Measurements from ENCODE around the gene FAAP100.

FAAP100 gene

DNA sequence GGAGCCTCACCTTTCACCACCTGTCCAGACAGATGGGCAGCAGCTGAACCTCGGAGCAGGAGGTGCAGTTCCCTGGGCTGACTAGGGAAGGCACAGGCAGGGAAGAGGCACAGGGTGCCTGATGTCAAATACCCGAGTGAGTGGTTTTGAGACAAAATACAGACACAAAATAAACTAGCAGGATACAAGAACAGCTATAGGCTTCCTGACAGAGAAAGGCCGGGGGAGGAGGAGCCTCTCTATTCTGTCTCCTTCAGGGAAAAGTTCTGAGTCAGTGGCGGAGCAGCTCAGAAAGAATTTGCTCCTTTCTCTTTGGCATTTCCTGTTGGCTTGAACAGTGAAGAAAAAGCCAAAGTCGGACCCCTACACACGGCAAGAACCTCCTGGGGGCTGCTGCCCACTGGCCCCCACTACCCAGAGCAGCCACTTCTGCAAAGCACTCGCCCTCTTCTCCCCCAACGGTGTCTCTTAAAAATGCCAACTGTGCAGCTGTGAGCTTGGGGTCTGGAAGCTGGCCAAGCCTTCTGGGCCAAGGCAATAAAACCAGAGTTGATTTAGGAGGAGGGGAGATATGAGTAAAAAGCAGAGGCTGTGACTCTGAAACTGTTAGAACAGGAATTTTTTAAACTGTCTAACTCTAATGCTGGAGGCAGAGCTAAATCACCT, 14.4 kb upstream of the FAAP100 start:
- H3K4me3 Mint-ChIP-seq = no peak overlapping the region
- peaks cover 9% of the 10 kb centered on the region for H3K36me3 Mint-ChIP-seq
- no peaks in the 10 kb centered on the region for H3K4me1 Mint-ChIP-seq
- no peaks in the 10 kb centered on the region for H3K27me3 Mint-ChIP-seq
- H3K9me3 Mint-ChIP-seq = no peaks in the 10 kb centered on the region
- no peak overlapping the region for H3K27ac Mint-ChIP-seq

DNA sequence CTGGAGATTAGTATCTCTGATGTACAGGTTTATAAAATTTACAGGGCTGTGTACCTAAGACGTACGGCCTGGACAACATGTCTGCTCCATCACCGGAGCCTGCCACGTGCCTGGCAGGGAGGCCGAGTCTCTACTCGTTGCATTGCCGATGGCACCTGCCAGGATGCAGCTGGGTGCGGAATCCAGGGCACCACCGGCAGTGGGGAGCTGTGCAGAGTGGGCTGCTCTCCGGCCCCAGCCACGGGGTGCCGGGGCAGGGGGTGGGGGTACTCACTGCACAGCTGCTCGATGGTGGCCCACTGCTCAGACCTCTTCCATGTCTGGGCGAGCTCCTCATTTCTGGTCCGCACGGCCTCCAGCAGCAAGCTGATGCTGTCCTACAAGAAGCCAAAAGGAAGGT, 13.1 kb upstream of the FAAP100 start:
- H3K36me3 Mint-ChIP-seq = peaks cover 16% of the 10 kb centered on the region
- no peaks in the 10 kb centered on the region for H3K9me3 Mint-ChIP-seq
- H3K4me1 Mint-ChIP-seq = peaks cover 3% of the 10 kb centered on the region
- H3K27me3 Mint-ChIP-seq = no peaks in the 10 kb centered on the region
- no peak overlapping the region for H3K4me3 Mint-ChIP-seq
- no peak overlapping the region for H3K27ac Mint-ChIP-seq

GRCh38 chr17:81564778-81565177, 12.6 kb upstream of the FAAP100 start:
- H3K4me3 Mint-ChIP-seq = no peak overlapping the region
- H3K36me3 Mint-ChIP-seq = peaks cover 16% of the 10 kb centered on the region
- H3K9me3 Mint-ChIP-seq = no peaks in the 10 kb centered on the region
- no peak overlapping the region for H3K27ac Mint-ChIP-seq
- H3K27me3 Mint-ChIP-seq = no peaks in the 10 kb centered on the region
- peaks cover 3% of the 10 kb centered on the region for H3K4me1 Mint-ChIP-seq

DNA sequence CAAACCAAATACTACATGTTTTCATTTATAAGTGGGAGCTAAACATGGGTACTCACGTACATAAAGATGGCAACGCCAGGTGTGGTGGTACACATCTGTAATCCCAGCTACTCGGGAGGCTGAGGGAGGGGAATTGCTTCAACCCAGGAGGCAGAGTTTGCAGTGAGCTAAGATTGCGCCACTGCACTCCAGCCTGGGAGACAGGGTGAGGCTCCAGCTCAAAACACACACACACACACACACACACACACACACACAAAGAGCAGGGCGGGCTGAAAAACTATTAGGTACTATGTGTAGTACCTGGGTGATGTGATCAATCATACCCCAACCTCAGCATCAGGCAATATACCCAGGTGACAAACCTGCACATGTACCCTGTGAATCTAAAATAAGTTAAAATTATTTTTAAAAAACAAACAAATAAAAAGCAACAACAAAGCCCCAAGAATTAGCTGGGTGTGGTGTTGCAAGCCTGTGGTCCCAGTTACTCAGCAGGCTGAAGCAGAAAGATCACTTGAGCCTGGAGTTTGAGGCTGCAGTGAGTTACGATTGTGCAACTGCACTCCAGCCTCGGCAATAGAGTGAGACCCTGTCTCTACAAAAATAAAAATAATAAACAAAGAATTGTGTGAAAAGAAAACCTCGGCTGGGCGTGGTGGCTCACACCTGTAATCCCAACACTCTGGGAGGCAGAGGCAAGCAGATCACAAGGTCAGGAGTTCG, 11.9 kb upstream of the FAAP100 start:
- Mint-ChIP-seq H3K9me3 (no peaks in the 10 kb centered on the region), H3K36me3 (peaks cover 16% of the 10 kb centered on the region), H3K4me3 (no peak overlapping the region), H3K4me1 (peaks cover 3% of the 10 kb centered on the region), H3K27ac (no peak overlapping the region), H3K27me3 (no peaks in the 10 kb centered on the region)

DNA sequence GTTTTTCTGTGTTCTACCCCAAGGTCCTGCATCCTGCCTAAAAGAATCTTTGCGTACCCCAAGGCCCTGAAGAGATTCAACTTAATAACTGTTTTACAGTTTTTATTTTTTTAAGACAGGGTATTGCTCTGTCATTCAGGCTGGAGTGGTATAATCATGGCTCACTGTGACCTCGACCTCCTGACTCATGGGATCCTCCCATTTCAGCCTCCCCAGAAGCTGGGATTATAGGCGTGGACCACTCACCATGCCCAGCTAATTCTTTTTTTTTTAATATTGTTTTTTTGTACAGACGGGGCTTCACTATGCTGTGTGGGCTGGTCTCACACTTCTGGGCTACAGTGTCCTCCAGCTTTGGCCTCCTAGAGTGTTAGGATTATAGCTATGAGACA, 9.3 kb upstream of the FAAP100 start:
- no peaks in the 10 kb centered on the region for H3K27me3 Mint-ChIP-seq
- peaks cover 3% of the 10 kb centered on the region for H3K4me1 Mint-ChIP-seq
- no peak overlapping the region for H3K4me3 Mint-ChIP-seq
- H3K27ac Mint-ChIP-seq = no peak overlapping the region
- H3K36me3 Mint-ChIP-seq = peaks cover 16% of the 10 kb centered on the region
- H3K9me3 Mint-ChIP-seq = no peaks in the 10 kb centered on the region

DNA sequence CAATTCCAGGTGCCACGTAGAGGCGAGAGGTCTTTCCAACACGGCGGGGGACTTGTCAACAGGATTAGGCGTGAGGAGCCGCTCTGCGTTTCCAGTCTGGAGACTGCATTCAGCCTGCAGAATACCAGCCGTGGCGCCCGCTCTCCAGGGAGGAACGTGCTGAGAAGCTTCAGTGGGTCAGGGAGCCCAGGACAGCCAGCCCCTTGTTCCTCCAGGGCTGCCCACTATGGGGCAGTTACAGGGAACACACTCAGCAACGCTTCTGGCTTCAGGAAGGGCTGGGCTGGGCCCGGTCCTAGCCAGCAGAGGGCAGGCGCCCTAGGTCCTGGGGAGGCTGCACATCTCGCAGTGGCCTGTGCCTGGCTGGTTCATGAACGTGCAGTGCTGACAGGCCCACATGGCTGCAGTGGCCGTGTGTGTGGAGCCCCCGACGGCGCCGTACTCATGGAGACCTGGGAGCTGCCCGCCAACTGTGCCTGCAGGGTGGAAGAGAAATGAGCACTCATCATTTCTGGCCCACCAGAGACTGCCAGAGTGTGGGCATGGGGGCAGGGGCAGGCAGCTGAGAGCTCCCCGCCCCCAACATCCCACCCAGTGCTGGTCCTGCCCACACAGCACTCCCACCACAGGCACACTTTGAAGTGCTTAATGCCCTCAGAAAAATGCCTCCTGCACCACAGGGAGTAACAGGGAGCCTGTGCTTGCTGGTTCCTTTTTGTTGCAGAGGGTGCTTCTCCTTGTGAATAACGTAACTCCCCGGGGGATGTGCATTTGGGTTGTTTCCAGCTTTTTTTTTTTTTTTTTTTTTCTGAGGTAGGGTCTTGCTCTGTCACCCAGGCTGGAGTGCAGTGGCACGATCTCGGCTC, 7.0 kb upstream of the FAAP100 start:
- Mint-ChIP-seq H3K4me1 (peaks cover 8% of the 10 kb centered on the region), H3K27me3 (no peaks in the 10 kb centered on the region), H3K36me3 (peaks cover 7% of the 10 kb centered on the region), H3K9me3 (no peaks in the 10 kb centered on the region), H3K27ac (no peak overlapping the region), H3K4me3 (no peak overlapping the region)

DNA sequence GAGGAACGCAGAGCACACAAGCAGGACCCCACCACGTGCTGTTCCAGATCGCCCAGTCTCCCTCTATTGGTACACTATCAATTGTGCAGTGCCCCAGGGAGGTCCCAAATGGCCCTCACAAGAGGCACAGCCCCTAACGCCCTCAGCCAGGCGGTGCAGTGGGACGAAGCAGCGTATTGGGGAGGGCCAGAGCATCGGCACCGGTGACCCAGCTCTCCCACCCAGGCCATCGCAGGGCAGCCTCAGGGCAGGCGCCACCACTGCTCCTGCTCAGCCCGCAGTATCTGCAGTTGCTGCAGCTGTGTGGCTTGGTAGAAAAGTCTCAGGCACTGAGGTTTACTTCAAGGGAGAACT, 5.9 kb upstream of the FAAP100 start:
- H3K9me3 Mint-ChIP-seq = no peaks in the 10 kb centered on the region
- no peak overlapping the region for H3K4me3 Mint-ChIP-seq
- H3K4me1 Mint-ChIP-seq = peaks cover 18% of the 10 kb centered on the region
- no peak overlapping the region for H3K27ac Mint-ChIP-seq
- H3K36me3 Mint-ChIP-seq = peaks cover 7% of the 10 kb centered on the region
- H3K27me3 Mint-ChIP-seq = no peaks in the 10 kb centered on the region

- no peaks in the 10 kb centered on the region for H3K27me3 Mint-ChIP-seq
- H3K36me3 Mint-ChIP-seq = peaks cover 7% of the 10 kb centered on the region
- peaks cover 20% of the 10 kb centered on the region for H3K4me1 Mint-ChIP-seq
- peak overlapping the region; percentile 1 for H3K27ac Mint-ChIP-seq
- no peak overlapping the region for H3K4me3 Mint-ChIP-seq
- H3K9me3 Mint-ChIP-seq = no peaks in the 10 kb centered on the region
These were observed 5.3 kb upstream of the FAAP100 start for GRCh38 chr17:81557276-81558114.

GRCh38 chr17:81556863-81557262, 4.7 kb upstream of the FAAP100 start:
- peaks cover 20% of the 10 kb centered on the region for H3K4me1 Mint-ChIP-seq
- H3K27ac Mint-ChIP-seq = no peak overlapping the region
- H3K36me3 Mint-ChIP-seq = peaks cover 7% of the 10 kb centered on the region
- no peaks in the 10 kb centered on the region for H3K9me3 Mint-ChIP-seq
- no peaks in the 10 kb centered on the region for H3K27me3 Mint-ChIP-seq
- no peak overlapping the region for H3K4me3 Mint-ChIP-seq

GRCh38 chr17:81556175-81556691, 4.1 kb upstream of the FAAP100 start:
- peaks cover 24% of the 10 kb centered on the region for H3K4me1 Mint-ChIP-seq
- H3K36me3 Mint-ChIP-seq = peaks cover 5% of the 10 kb centered on the region
- H3K27ac Mint-ChIP-seq = no peak overlapping the region
- H3K27me3 Mint-ChIP-seq = no peaks in the 10 kb centered on the region
- H3K4me3 Mint-ChIP-seq = no peak overlapping the region
- H3K9me3 Mint-ChIP-seq = no peaks in the 10 kb centered on the region

GRCh38 chr17:81553616-81554181, 1.5 kb upstream of the FAAP100 start:
- peak overlapping the region; percentile 90 for H3K4me3 Mint-ChIP-seq
- H3K36me3 Mint-ChIP-seq = no peaks in the 10 kb centered on the region
- H3K4me1 Mint-ChIP-seq = peaks cover 40% of the 10 kb centered on the region
- H3K9me3 Mint-ChIP-seq = no peaks in the 10 kb centered on the region
- H3K27ac Mint-ChIP-seq = peak overlapping the region; percentile 86
- no peaks in the 10 kb centered on the region for H3K27me3 Mint-ChIP-seq

DNA sequence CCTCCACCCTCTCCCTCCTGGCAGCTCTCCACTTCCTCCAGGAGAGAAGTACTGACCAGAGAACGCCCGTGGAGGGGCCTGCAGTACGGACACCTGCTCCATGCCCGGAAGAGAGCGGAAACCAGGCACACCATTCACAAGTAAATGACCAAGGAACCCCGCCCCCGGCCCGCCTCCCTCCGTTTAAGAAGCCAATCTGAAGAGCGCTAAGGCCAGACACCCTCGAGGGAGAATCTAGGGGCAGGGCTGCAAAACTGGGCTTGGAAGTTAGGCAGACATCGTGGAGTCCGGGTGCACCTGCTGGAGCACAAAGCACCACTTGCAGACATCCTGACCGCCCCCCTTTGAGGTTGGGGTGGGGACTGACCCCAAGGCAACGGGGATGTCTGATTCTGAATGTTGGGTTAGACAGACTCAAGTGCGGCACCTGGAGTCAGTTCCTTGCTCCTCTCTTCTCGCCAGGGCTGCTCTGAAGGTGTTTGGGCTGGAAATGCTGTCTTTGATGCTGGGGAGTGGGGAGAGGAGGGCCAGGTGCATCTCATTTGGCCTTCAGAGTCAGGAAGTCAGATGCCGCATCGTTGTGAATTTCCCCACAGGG, 964 bp upstream of the FAAP100 start:
- Mint-ChIP-seq H3K4me3 (peak overlapping the region; percentile 90), H3K4me1 (peaks cover 40% of the 10 kb centered on the region), H3K36me3 (no peaks in the 10 kb centered on the region), H3K27ac (peak overlapping the region; percentile 86), H3K9me3 (no peaks in the 10 kb centered on the region), H3K27me3 (no peaks in the 10 kb centered on the region)

GRCh38 chr17:81551458-81552243, 502 bp downstream of the FAAP100 start:
- H3K27me3 Mint-ChIP-seq = no peaks in the 10 kb centered on the region
- H3K27ac Mint-ChIP-seq = peak overlapping the region; percentile 65
- no peaks in the 10 kb centered on the region for H3K36me3 Mint-ChIP-seq
- no peaks in the 10 kb centered on the region for H3K9me3 Mint-ChIP-seq
- peaks cover 40% of the 10 kb centered on the region for H3K4me1 Mint-ChIP-seq
- H3K4me3 Mint-ChIP-seq = peak overlapping the region; percentile 92

Measured in activated naive CD4-positive, alpha-beta T cell treated with anti-CD3 and anti-CD28 coated beads, Interleukin-2, amount 50 U/mL, for 24 hours (primary cell).